IMR-90 (cell line): ENCODE results near the gene VKORC1L1. TPM values are rescaled to one million over a fixed set of nuclear protein-coding genes. Genes with fewer than 3 reads are reported as not detected.

ENCODE experiments used
- ATAC-seq: fragments of 200-7000 bp; cut with Tn5 transposase; 2 replicates; pipeline ENCODE4 v1.9.1; 2020; ENCODE audit warnings: low read depth, mild to moderate bottlenecking, moderate library complexity
- BruUV-seq: library from RNA; stranded (reverse); fragments of 400-500 nt; replicated peaks from 2 replicates; lab custom pipeline; 2021; lab: Mats Ljungman, UMichigan
- CTCF ChIA-PET: fragments of 300-600 bp; formaldehyde crosslinking; extraction: SDS; loops from one replicate; lab custom pipeline; 2021; ENCODE audit warnings: antibody characterized with exemption; lab: Yijun Ruan, JAX
- POLR2A ChIA-PET: fragments of 300-600 bp; sonication (Branson Sonifier 250); formaldehyde crosslinking; loops from one replicate; lab custom pipeline; 2022; ENCODE audit warnings: antibody characterized with exemption; ENCODE audit not compliant: unreplicated experiment; lab: Charles Lee
- DNase-seq: peaks from one replicate; pipeline ENCODE4 v3.0.0; 2013
- H2AFZ ChIP-seq: replicated peaks from 2 replicates; pipeline ENCODE3; 2013; ENCODE audit warnings: low read length, mild to moderate bottlenecking; ENCODE audit not compliant: poor library complexity
- H2AK5ac ChIP-seq: 2 replicates; pipeline ENCODE4 v1.6.1; 2013; ENCODE audit warnings: low read depth, low read length, inconsistent platforms
- H2AK9ac ChIP-seq: replicated peaks from 2 replicates; pipeline ENCODE3; 2013; ENCODE audit warnings: mild to moderate bottlenecking, low read depth, low read length, moderate library complexity; ENCODE audit not compliant: poor library complexity
- H2BK120ac ChIP-seq: 2 replicates; pipeline ENCODE4 v1.6.1; 2013; ENCODE audit warnings: low read depth, low read length, inconsistent platforms
- H2BK15ac ChIP-seq: 3 replicates; pipeline ENCODE4 v1.6.1; 2013; ENCODE audit warnings: low read depth, low read length, inconsistent platforms
- H2BK20ac ChIP-seq: 2 replicates; pipeline ENCODE4 v1.6.1; 2013; ENCODE audit warnings: low read depth, mild to moderate bottlenecking, inconsistent platforms, low read length, moderate library complexity
- H2BK5ac ChIP-seq: 2 replicates; pipeline ENCODE4 v1.6.1; 2013; ENCODE audit warnings: mild to moderate bottlenecking, low read depth, low read length, inconsistent platforms; ENCODE audit not compliant: poor library complexity, severe bottlenecking
- H3K14ac ChIP-seq: replicated peaks from 2 replicates; pipeline ENCODE4 v1.6.1; 2013; ENCODE audit warnings: low read depth, low read length, inconsistent platforms
- H3K18ac ChIP-seq: 2 replicates; pipeline ENCODE4 v1.6.1; 2013; ENCODE audit warnings: low read depth, low read length, control low read depth
- H3K23ac ChIP-seq: 2 replicates; pipeline ENCODE4 v1.6.1; 2013; ENCODE audit warnings: low read depth, low read length, inconsistent platforms
- H3K27ac ChIP-seq: 2 replicates; pipeline ENCODE4 v1.5.1; 2013; ENCODE audit warnings: mild to moderate bottlenecking, control low read depth, low read length; ENCODE audit not compliant: insufficient read depth
- H3K27me3 ChIP-seq: 2 replicates; pipeline ENCODE4 v1.6.1; 2013; ENCODE audit warnings: low read length; ENCODE audit not compliant: control insufficient read depth, insufficient read depth
- H3K36me3 ChIP-seq: 2 replicates; pipeline ENCODE4 v1.6.1; 2013; ENCODE audit warnings: low read length, mixed read lengths; ENCODE audit not compliant: control insufficient read depth, insufficient read depth
- H3K4ac ChIP-seq: 2 replicates; pipeline ENCODE4 v1.6.1; 2013; ENCODE audit warnings: low read depth, low read length, inconsistent platforms
- H3K4me1 ChIP-seq: 2 replicates; pipeline ENCODE4 v1.6.1; 2013; ENCODE audit warnings: low read length, mixed read lengths; ENCODE audit not compliant: control insufficient read depth, insufficient read depth
- H3K4me2 ChIP-seq: 2 replicates; pipeline ENCODE4 v1.6.1; 2013; ENCODE audit warnings: low read depth, mild to moderate bottlenecking, control low read depth, low read length, moderate library complexity
- H3K4me3 ChIP-seq: 2 replicates; pipeline ENCODE4 v1.5.1; 2013; ENCODE audit warnings: low read depth, mild to moderate bottlenecking, control low read depth, low read length, moderate library complexity; ENCODE audit not compliant: insufficient read depth
- H3K56ac ChIP-seq: 2 replicates; pipeline ENCODE4 v1.6.1; 2013; ENCODE audit warnings: low read length, inconsistent platforms; ENCODE audit not compliant: insufficient read depth; ENCODE audit errors: extremely low read depth
- H3K79me1 ChIP-seq, 2 experiments: 2 replicates each; pipeline ENCODE4 v1.6.1; 2013; ENCODE audit warnings: low read length in 2 of 2, inconsistent platforms in 1 of 2, low read depth in 1 of 2
- H3K9ac ChIP-seq: 2 replicates; pipeline ENCODE4 v1.6.1; 2013; ENCODE audit warnings: low read depth, low read length, control low read depth
- H3K9me1 ChIP-seq: 2 replicates; pipeline ENCODE4 v1.6.1; 2013; ENCODE audit warnings: low read length, inconsistent platforms; ENCODE audit not compliant: insufficient read depth
- H3K9me3 ChIP-seq: 2 replicates; pipeline ENCODE4 v1.6.1; 2013; ENCODE audit warnings: low read length; ENCODE audit not compliant: control insufficient read depth, insufficient read depth
- H4K20me1 ChIP-seq: 2 replicates; pipeline ENCODE4 v1.6.1; 2013; ENCODE audit warnings: low read length, inconsistent platforms; ENCODE audit not compliant: insufficient read depth
- H4K5ac ChIP-seq: 2 replicates; pipeline ENCODE4 v1.6.1; 2013; ENCODE audit warnings: mild to moderate bottlenecking, low read depth, low read length, control low read depth
- H4K8ac ChIP-seq, 2 experiments: 2 replicates each; pipeline ENCODE4 v1.6.1; 2013; ENCODE audit warnings: low read depth in 2 of 2, low read length in 2 of 2, control low read depth in 1 of 2, inconsistent platforms in 1 of 2
- H4K91ac ChIP-seq: 2 replicates; pipeline ENCODE4 v1.6.1; 2013; ENCODE audit warnings: low read depth, low read length, inconsistent platforms; ENCODE audit not compliant: insufficient read depth
- BHLHE40 ChIP-seq: fragments of 150-350 bp; IDR thresholded peaks from 2 replicates; pipeline ENCODE4 v1.6.1; 2016; ENCODE audit warnings: mild to moderate bottlenecking, low read depth, low read length
- CEBPB ChIP-seq: IDR thresholded peaks from 2 replicates; pipeline ENCODE4 v1.6.1; 2012; ENCODE audit warnings: low read depth, low read length, improper control_type of control experiment
- CHD1 ChIP-seq: IDR thresholded peaks from 2 replicates; pipeline ENCODE4 v1.6.1; 2012; ENCODE audit warnings: low read depth, low read length, improper control_type of control experiment
- ELK1 ChIP-seq: fragments of 150-350 bp; IDR thresholded peaks from 2 replicates; pipeline ENCODE4 v1.6.1; 2016; ENCODE audit warnings: low read depth, mild to moderate bottlenecking, low read length, moderate library complexity, borderline replicate concordance
- FOS ChIP-seq: fragments of 150-350 bp; IDR thresholded peaks from 2 replicates; pipeline ENCODE4 v1.6.1; 2016; ENCODE audit warnings: low read depth, low read length
- MAFK ChIP-seq: IDR thresholded peaks from 2 replicates; pipeline ENCODE4 v1.6.1; 2012; ENCODE audit warnings: low read depth, low read length, improper control_type of control experiment
- MAZ ChIP-seq: IDR thresholded peaks from 2 replicates; pipeline ENCODE4 v1.6.1; 2012; ENCODE audit warnings: low read depth, mild to moderate bottlenecking, low read length, improper control_type of control experiment, moderate library complexity, borderline replicate concordance
- MXI1 ChIP-seq: IDR thresholded peaks from 2 replicates; pipeline ENCODE4 v1.6.1; 2012; ENCODE audit warnings: low read depth, mild to moderate bottlenecking, low read length, moderate library complexity, borderline replicate concordance
- NFE2L2 ChIP-seq: fragments of 150-350 bp; IDR thresholded peaks from 2 replicates; pipeline ENCODE4 v1.6.1; 2016; ENCODE audit warnings: low read depth, mild to moderate bottlenecking, low read length
- POLR2A ChIP-seq: IDR thresholded peaks from 2 replicates; pipeline ENCODE4 v1.6.1; 2012; ENCODE audit warnings: mild to moderate bottlenecking, low read depth, low read length
- RAD21 ChIP-seq: IDR thresholded peaks from 2 replicates; pipeline ENCODE4 v1.6.1; 2012; ENCODE audit warnings: low read length, improper control_type of control experiment
- RCOR1 ChIP-seq: IDR thresholded peaks from 2 replicates; pipeline ENCODE4 v1.6.1; 2012; ENCODE audit warnings: mild to moderate bottlenecking, low read length, improper control_type of control experiment; ENCODE audit not compliant: insufficient replicate concordance
- SMC3 ChIP-seq: fragments of 150-350 bp; IDR thresholded peaks from 2 replicates; pipeline ENCODE4 v1.6.1; 2016; ENCODE audit warnings: low read depth, mild to moderate bottlenecking, antibody characterized with exemption, low read length, moderate library complexity
- USF2 ChIP-seq: fragments of 150-350 bp; IDR thresholded peaks from 2 replicates; pipeline ENCODE4 v1.6.1; 2017; ENCODE audit warnings: mild to moderate bottlenecking, antibody characterized with exemption, low read length, low read depth
- WGBS, 2 experiments: methylation state at CpG; one replicate each; pipeline versions ENCODE4 v1.1.5 to v1.1.7; 2013; ENCODE audit warnings: missing lambda C conversion rate in 2 of 2; ENCODE audit not compliant: insufficient read length in 1 of 2; ENCODE audit errors: extremely low coverage in 2 of 2; 5-methylcytosine and 5-hydroxymethylcytosine counted together
- dilution Hi-C: fragments of 300-500 bp; cut with HindIII; formaldehyde crosslinking; loops from one replicate; pipeline ENCODE4 v1.14.3; 2018; ENCODE audit warnings: low sequenced_read_pairs; ENCODE audit not compliant: unreplicated experiment
- in situ Hi-C: fragments of 300-500 bp; cut with MboI; formaldehyde crosslinking; loops from 3 replicates; pipeline ENCODE4 v1.14.3; 2019; ENCODE audit warnings: low sequenced_read_pairs, inconsistent platforms, mixed read lengths
- intact Hi-C: fragments of 100-400 bp; cut with micrococcal nuclease; formaldehyde crosslinking; loops from 2 replicates; pipeline ENCODE4 v1.10.0; 2022
- polyA plus RNA-seq, 3 experiments: library from polyadenylated mRNA; depleted of rRNA; stranded (reverse); fragments of >200 nt; gene quantifications; 2 replicates each; pipeline ENCODE4 v1.2.3, GENCODE V29; 2012; ENCODE audit warnings: low replicate concordance in 1 of 3
- total RNA-seq: library from RNA; depleted of rRNA; stranded (reverse); fragments of >200 nt; gene quantifications from 2 replicates; pipeline ENCODE4 v1.2.3, GENCODE V29; 2012
- TF ChIP-seq, protein P1 (sequence below): conservative IDR thresholded peaks from 2 replicates; pipeline ENCODE4 v1.5.1; 2012; ENCODE audit warnings: mild to moderate bottlenecking, low read depth, low read length, improper control_type of control experiment

VKORC1L1 gene
- total and polyA plus RNA-seq, 2 of the 4 experiments (the other 2 are of a cell fraction): 12.5 to 14.5 TPM

DNA sequence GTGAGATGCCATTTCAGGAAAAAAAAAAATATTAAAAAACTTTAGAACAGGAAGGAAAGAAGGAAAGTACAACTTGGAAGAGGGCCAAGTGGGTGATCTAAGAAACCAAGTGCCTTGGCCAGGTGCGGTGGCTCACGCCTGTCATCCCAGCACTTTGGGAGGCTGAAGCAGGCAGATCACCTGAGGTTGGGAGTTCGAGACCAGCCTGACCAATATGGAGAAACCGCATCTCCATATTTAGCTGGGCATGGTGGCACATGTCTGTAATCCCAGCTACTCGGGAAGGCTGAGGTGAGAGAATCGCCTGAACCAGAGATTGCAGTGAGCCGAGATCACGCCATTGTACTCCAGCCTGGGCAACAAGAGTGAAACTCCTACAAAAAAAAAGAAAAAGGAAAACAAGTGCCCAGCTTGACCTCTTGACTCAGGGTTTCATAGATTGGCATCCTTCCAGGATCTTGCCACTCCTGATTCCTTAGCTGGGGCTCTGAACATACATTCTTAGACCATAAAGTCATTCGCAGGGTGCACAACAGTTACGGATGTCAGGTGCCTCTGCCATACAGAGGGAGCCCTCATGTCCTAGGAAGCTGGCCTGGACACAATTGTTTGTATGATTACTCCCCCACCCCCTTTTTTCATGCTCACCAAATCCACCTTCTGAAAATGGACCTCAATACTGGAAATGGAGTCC, 111.2 kb downstream of the VKORC1L1 start:
- Histone ChIP-seq H3K4me1 (peaks cover 8% of the 10 kb centered on the region), H3K9me3 (no peaks in the 10 kb centered on the region), H4K20me1 (0 out of 2 replicates have a peak, but pooled peaks cover 7% of the 10 kb centered on the region), H3K4me2 (no peak overlapping the region), H2AFZ (no peak overlapping the region), H4K8ac (no peak overlapping the region), H3K18ac (no peak overlapping the region), H3K27ac (no peak overlapping the region), H2AK9ac (no peak overlapping the region), H4K5ac (no peak overlapping the region), H3K79me1 (peaks cover 13 to 29% of the 10 kb centered on the region in 2 experiments; a peak in 3 of 4 replicates), H2BK120ac (no peak overlapping the region), H3K9ac (no peak overlapping the region), H3K23ac (no peak overlapping the region), H3K4me3 (no peak overlapping the region), H2BK15ac (no peak overlapping the region), H3K14ac (no peak overlapping the region), H3K4ac (no peak overlapping the region), H2BK20ac (no peak overlapping the region), H3K27me3 (no peaks in the 10 kb centered on the region), H3K36me3 (peaks cover 4% of the 10 kb centered on the region; the same call in 1 of the 2 replicates), H2BK5ac (no peak overlapping the region), H4K91ac (no peak overlapping the region), H3K56ac (no peak overlapping the region), H2AK5ac (no peak overlapping the region), H3K9me1 (peaks cover 16% of the 10 kb centered on the region)
- intact Hi-C loops (no loop called here), dilution Hi-C loops (no loop called here), in situ Hi-C loops (no loop called here)
- WGBS, 2 experiments: 93% methylated on average over 6 of the region's 10 CpGs; no CpG with 5 or more reads in 1 of the 2 experiments
- no TSS peak for BruUV-seq
- DNase-seq (no peak), ATAC-seq (no peak)
- ChIA-PET CTCF (interaction anchor here (0.6 kb wide), 1 partner anchor 23 kb away, joined by 8 read pairs; no protein-coding TSS in a partner anchor), POLR2A (no interaction called here)
- no peak for TF ChIP-seq MAFK
- no peak for TF ChIP-seq NFE2L2
- TF ChIP-seq, protein P1, sequence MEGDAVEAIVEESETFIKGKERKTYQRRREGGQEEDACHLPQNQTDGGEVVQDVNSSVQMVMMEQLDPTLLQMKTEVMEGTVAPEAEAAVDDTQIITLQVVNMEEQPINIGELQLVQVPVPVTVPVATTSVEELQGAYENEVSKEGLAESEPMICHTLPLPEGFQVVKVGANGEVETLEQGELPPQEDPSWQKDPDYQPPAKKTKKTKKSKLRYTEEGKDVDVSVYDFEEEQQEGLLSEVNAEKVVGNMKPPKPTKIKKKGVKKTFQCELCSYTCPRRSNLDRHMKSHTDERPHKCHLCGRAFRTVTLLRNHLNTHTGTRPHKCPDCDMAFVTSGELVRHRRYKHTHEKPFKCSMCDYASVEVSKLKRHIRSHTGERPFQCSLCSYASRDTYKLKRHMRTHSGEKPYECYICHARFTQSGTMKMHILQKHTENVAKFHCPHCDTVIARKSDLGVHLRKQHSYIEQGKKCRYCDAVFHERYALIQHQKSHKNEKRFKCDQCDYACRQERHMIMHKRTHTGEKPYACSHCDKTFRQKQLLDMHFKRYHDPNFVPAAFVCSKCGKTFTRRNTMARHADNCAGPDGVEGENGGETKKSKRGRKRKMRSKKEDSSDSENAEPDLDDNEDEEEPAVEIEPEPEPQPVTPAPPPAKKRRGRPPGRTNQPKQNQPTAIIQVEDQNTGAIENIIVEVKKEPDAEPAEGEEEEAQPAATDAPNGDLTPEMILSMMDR: no peak
- TF ChIP-seq CHD1: no peak
- TF ChIP-seq RCOR1: no peak
- no peak for TF ChIP-seq MXI1
- no peak for TF ChIP-seq FOS
- TF ChIP-seq MAZ: no peak
- TF ChIP-seq BHLHE40: no peak
- no peak for TF ChIP-seq SMC3
- no peak for TF ChIP-seq USF2
- TF ChIP-seq POLR2A: no peak
- TF ChIP-seq RAD21: no peak
- no peak for TF ChIP-seq ELK1
- TF ChIP-seq CEBPB: no peak
